ENCODE measurements around the gene IGF1R.

Gene IGF1R

DNA sequence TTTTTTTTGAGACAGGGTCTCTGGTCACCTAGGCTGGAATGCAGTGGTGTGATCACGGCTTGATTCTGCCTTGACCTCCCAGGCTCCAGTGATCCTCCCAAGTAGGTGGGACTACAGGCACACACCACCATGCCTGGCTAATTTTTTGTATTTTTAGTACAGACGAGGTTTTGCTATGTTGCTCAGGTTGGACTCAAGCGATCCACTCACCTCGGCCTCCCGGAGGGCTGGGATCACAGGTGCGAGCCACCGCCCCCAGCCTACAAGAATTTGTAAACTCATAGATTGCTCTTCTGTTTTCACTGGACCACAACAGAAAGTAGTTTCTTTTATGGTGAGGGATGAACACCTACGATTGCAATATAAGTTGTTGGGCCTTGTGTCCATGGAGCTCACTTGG lies 7.4 kb downstream of the IGF1R start:
- peaks cover 6% of the 10 kb centered on the region for H3K27me3 ChIP-seq
- no peaks in the 10 kb centered on the region for H3K36me3 ChIP-seq
- H3K4me3 ChIP-seq (ENCODE audit: low read depth in 1 of 2, low read length in 1 of 2) = no peak overlapping the region
- TF ChIP-seq, protein P1, sequence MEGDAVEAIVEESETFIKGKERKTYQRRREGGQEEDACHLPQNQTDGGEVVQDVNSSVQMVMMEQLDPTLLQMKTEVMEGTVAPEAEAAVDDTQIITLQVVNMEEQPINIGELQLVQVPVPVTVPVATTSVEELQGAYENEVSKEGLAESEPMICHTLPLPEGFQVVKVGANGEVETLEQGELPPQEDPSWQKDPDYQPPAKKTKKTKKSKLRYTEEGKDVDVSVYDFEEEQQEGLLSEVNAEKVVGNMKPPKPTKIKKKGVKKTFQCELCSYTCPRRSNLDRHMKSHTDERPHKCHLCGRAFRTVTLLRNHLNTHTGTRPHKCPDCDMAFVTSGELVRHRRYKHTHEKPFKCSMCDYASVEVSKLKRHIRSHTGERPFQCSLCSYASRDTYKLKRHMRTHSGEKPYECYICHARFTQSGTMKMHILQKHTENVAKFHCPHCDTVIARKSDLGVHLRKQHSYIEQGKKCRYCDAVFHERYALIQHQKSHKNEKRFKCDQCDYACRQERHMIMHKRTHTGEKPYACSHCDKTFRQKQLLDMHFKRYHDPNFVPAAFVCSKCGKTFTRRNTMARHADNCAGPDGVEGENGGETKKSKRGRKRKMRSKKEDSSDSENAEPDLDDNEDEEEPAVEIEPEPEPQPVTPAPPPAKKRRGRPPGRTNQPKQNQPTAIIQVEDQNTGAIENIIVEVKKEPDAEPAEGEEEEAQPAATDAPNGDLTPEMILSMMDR (IDR thresholded peaks at IDR 0.05) = no peak
- no peaks in the 10 kb centered on the region for H3K9me3 ChIP-seq
- H3K27ac ChIP-seq = no peak overlapping the region
- H3K4me1 ChIP-seq (ENCODE audit: control insufficient read depth in 1 of 2, insufficient read depth in 1 of 2, low read depth in 1 of 2, low read length in 1 of 2) = peaks cover 59 to 69% of the 10 kb centered on the region in 2 experiments

DNA sequence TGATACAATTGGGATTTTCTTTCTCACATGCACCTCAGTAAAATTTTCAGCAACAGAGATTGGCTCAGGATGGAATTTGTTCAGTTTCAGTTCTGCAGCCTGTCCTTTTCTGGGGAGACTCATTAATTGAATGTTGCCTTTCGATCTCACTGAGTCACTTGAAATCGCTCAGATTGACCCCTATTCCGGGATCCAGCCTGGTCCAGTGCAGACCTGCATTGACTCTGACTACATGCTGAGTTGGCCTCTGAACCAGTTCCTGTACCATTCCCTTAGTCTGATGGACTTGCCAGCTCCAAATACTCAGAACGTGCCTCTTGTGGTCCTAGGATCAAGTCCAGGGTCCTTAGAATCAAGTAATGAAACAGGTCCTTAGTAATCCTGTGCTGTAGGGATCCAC lies 9.4 kb downstream of the IGF1R start:
- no peaks in the 10 kb centered on the region for H3K36me3 ChIP-seq
- no peak overlapping the region for H3K4me3 ChIP-seq (ENCODE audit: low read depth in 1 of 2, low read length in 1 of 2)
- TF ChIP-seq, protein P1 (IDR thresholded peaks at IDR 0.05) = no peak
- H3K27ac ChIP-seq = peak overlapping the region; percentile 20
- H3K27me3 ChIP-seq = no peaks in the 10 kb centered on the region
- no peaks in the 10 kb centered on the region for H3K9me3 ChIP-seq
- H3K4me1 ChIP-seq (ENCODE audit: control insufficient read depth in 1 of 2, insufficient read depth in 1 of 2, low read depth in 1 of 2, low read length in 1 of 2) = peaks cover 59 to 69% of the 10 kb centered on the region in 2 experiments

DNA sequence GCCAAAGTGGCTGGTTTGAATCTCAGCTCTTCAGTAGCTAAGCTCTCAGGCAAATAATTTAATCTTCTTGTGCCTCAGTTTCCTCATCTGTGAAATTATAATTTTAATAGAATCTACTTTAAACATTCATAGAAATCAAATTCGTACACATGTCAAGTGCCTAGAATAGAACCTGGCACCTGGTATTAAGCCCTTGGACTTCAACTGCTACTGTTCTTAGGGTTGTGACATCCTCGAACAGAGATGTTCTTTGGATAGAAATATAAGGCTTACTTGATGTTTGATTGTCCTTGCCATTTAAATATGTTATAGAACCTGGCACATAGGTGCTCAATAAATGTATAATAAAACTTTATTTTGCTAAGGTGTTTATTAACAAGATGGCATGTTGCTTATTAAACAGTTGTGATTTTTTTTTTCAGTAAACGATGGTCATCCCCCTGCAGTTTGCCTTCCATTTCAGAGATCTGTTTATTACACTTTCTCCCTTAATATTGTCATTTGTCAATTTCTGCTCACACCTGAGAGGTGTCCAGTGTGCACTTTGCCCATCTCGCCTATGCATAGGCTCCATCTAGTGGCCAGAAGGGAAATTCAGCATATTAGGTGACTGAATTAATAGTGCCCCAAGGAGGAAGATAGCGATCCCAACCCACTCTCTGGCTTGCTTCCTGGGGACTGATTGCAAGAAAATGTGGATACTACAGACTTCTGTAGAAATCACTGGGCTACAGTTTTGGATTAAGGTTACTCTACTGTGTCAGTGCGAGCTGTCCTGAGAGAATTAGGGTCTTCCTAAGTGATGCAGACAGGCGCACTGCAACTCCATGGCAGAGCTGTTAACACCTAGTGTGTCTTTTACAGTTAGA lies 10.7 kb downstream of the IGF1R start:
- no peaks in the 10 kb centered on the region for H3K9me3 ChIP-seq
- H3K36me3 ChIP-seq = no peaks in the 10 kb centered on the region
- no peaks in the 10 kb centered on the region for H3K27me3 ChIP-seq
- H3K4me3 ChIP-seq (ENCODE audit: low read depth in 1 of 2, low read length in 1 of 2) = no peak overlapping the region
- H3K4me1 ChIP-seq (ENCODE audit: control insufficient read depth in 1 of 2, insufficient read depth in 1 of 2, low read depth in 1 of 2, low read length in 1 of 2) = peaks cover 59 to 70% of the 10 kb centered on the region in 2 experiments
- TF ChIP-seq, protein P1 (IDR thresholded peaks at IDR 0.05) = peak; percentile 73
- H3K27ac ChIP-seq = no peak overlapping the region

DNA sequence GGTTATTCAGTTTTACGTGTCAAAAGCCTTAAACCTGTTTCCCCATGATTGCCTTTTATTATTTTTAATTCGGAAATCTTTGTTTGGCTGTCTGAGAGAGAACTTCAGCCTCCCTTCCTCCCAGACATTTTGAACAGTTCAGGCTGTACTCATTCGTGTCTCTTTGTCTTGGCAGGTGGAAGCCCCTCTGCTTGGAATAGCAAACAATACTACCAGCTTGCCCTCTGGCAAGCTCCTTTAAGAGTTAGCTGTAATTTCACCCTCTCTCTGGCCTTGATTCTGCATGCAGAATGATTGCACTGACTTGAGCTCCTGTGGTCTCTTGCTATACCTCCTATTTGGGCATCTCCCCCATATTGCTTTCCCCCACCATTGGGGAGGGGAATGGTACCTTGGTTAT lies 11.7 kb downstream of the IGF1R start:
- no peaks in the 10 kb centered on the region for H3K9me3 ChIP-seq
- H3K27me3 ChIP-seq = no peaks in the 10 kb centered on the region
- H3K4me1 ChIP-seq (ENCODE audit: control insufficient read depth in 1 of 2, insufficient read depth in 1 of 2, low read depth in 1 of 2, low read length in 1 of 2) = peaks cover 60 to 68% of the 10 kb centered on the region in 2 experiments
- no peaks in the 10 kb centered on the region for H3K36me3 ChIP-seq
- no peak overlapping the region for H3K4me3 ChIP-seq (ENCODE audit: low read depth in 1 of 2, low read length in 1 of 2)
- TF ChIP-seq, protein P1 (IDR thresholded peaks at IDR 0.05) = no peak
- no peak overlapping the region for H3K27ac ChIP-seq

DNA sequence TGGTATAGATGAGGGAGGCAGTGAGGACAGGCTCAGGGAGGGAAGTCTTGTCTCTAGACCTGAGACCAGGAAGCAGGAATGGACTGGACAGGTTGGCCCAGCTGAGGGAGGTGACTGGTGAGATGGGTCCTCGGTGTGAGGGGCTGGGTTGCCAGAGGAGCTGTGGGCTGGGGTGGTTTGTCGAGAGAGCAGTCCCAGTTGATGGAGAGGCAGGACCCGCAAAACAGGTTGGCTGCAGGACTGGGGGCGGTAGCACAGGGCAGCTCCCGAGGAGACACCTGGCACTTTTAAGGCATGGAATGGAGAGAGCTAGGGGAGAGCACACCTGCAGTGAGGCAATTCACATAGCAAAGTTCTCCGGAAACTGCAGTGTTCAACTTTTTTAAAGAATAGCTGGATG lies 14.7 kb downstream of the IGF1R start:
- peak overlapping the region; percentile 68 for H3K27ac ChIP-seq
- peaks cover 68 to 69% of the 10 kb centered on the region in 2 experiments for H3K4me1 ChIP-seq (ENCODE audit: control insufficient read depth in 1 of 2, insufficient read depth in 1 of 2, low read depth in 1 of 2, low read length in 1 of 2)
- H3K9me3 ChIP-seq = no peaks in the 10 kb centered on the region
- no peaks in the 10 kb centered on the region for H3K27me3 ChIP-seq
- TF ChIP-seq, protein P1 (IDR thresholded peaks at IDR 0.05) = no peak
- H3K36me3 ChIP-seq = no peaks in the 10 kb centered on the region
- no peak overlapping the region for H3K4me3 ChIP-seq (ENCODE audit: low read depth in 1 of 2, low read length in 1 of 2)

Data from neutrophil (primary cell).